HCT116 (cell line): ENCODE results near the gene SNTG2. TPM values are rescaled to one million over a fixed set of nuclear protein-coding genes. Genes with fewer than 3 reads are reported as not detected.

Experiments
- ATAC-seq: fragments of 200-7000 bp; cut with Tn5 transposase; 2 replicates; pipeline ENCODE4 v1.9.1; 2020; ENCODE audit warnings: mild to moderate bottlenecking, moderate library complexity
- BruUV-seq: library from RNA; stranded (reverse); fragments of 400-500 nt; replicated peaks from 2 replicates; lab custom pipeline; 2021; lab: Mats Ljungman, UMichigan
- CTCF ChIA-PET: fragments of 300-600 bp; sonication (Branson Sonifier 250); formaldehyde crosslinking; loops from one replicate; lab custom pipeline; 2021; ENCODE audit warnings: antibody characterized with exemption; lab: Charles Lee
- POLR2A ChIA-PET: fragments of 300-600, 350-600 bp; sonication (Branson Sonifier 250); formaldehyde crosslinking; loops from one replicate; lab custom pipeline; 2021; ENCODE audit warnings: antibody characterized with exemption; lab: Charles Lee
- RAD21 ChIA-PET, 2 experiments: fragments of 300-600 bp; sonication (Branson Sonifier 250); formaldehyde crosslinking; loops; one replicate each; lab custom pipeline; 2023; ENCODE audit warnings: low total read pairs in 2 of 2; ENCODE audit not compliant: uncharacterized antibody in 2 of 2, unreplicated experiment in 2 of 2, low non-redundant PET in 1 of 2; lab: Charles Lee
- DNase-seq: peaks from one replicate; pipeline ENCODE4 v3.0.0-alpha.2; 2010; ENCODE audit warnings: low read depth, low spot score
- H2AFZ ChIP-seq: fragments of 200-600 bp; shearing (Covaris generic), sonication (generic); 2 replicates; pipeline ENCODE4 v1.6.1; 2017; ENCODE audit warnings: low read depth, mixed run types, mixed read lengths, antibody characterized with exemption, low read length; ENCODE audit not compliant: poor library complexity, severe bottlenecking
- H3K27ac ChIP-seq: 2 replicates; pipeline ENCODE4 v1.5.1; 2012; ENCODE audit warnings: low read depth, low read length
- H3K27me3 ChIP-seq: fragments of 200-600 bp; sonication (generic); 2 replicates; pipeline ENCODE4 v1.6.1; 2016; ENCODE audit warnings: mixed run types, low read length, mixed read lengths; ENCODE audit not compliant: insufficient read depth
- H3K36me3 ChIP-seq, 2 experiments: fragments of 200-500 bp in 1 of 2; fragments of 200-600 bp in 1 of 2; sonication (Bioruptor generic) in 1 of 2; sonication (generic) in 1 of 2; 2 replicates each; pipeline versions ENCODE4 v1.5.1 to v1.6.1; 2014 to 2016; ENCODE audit warnings: low read length in 2 of 2, inconsistent platforms in 1 of 2, mixed read lengths in 1 of 2, mixed run types in 1 of 2; ENCODE audit not compliant: insufficient read depth in 2 of 2, control insufficient read depth in 1 of 2
- H3K4me1 ChIP-seq, 2 experiments: fragments of 200-600 bp in 1 of 2; sonication (generic) in 1 of 2; 2 replicates each; pipeline versions ENCODE4 v1.5.1 to v1.6.1; 2012 to 2017; ENCODE audit warnings: low read length in 2 of 2, inconsistent platforms in 1 of 2, mild to moderate bottlenecking in 1 of 2, mixed read lengths in 1 of 2, mixed run types in 1 of 2, moderate library complexity in 1 of 2; ENCODE audit not compliant: insufficient read depth in 2 of 2, control insufficient read depth in 1 of 2
- H3K4me2 ChIP-seq: fragments of 200-600 bp; sonication (generic); 2 replicates; pipeline ENCODE4 v1.6.1; 2017; ENCODE audit warnings: mixed run types, low read length, mixed read lengths
- H3K4me3 ChIP-seq, 2 experiments: fragments of 200-600 bp in 1 of 2; sonication (generic) in 1 of 2; replicated peaks in 1 of 2; 2 replicates each; pipeline ENCODE4 v1.5.1; 2011 to 2016; ENCODE audit warnings: low read length in 2 of 2, control low read depth in 1 of 2, low read depth in 1 of 2, mild to moderate bottlenecking in 1 of 2, mixed read lengths in 1 of 2, mixed run types in 1 of 2
- H3K79me2 ChIP-seq: fragments of 200-600 bp; sonication (generic); 2 replicates; pipeline ENCODE4 v1.6.1; 2017; ENCODE audit warnings: mild to moderate bottlenecking, mixed run types, low read length, moderate library complexity, mixed read lengths; ENCODE audit not compliant: insufficient read depth
- H3K9ac ChIP-seq: fragments of 200-600 bp; sonication (generic); 2 replicates; pipeline ENCODE4 v1.6.1; 2016; ENCODE audit warnings: low read length, mixed read lengths
- H3K9me2 ChIP-seq: fragments of 200-600 bp; sonication (generic), shearing (Covaris generic); 2 replicates; pipeline ENCODE4 v1.6.1; 2017; ENCODE audit warnings: mixed run types, mild to moderate bottlenecking, moderate library complexity; ENCODE audit not compliant: insufficient read depth
- H3K9me3 ChIP-seq, 2 experiments: fragments of 200-500 bp in 1 of 2; fragments of 200-600 bp in 1 of 2; sonication (Bioruptor generic) in 1 of 2; sonication (generic) in 1 of 2; 2 replicates each; pipeline ENCODE4 v1.6.1; 2014 to 2017; ENCODE audit warnings: low read length in 2 of 2, mixed read lengths in 2 of 2, inconsistent platforms in 1 of 2, low read depth in 1 of 2, mild to moderate bottlenecking in 1 of 2, mixed run types in 1 of 2, moderate library complexity in 1 of 2; ENCODE audit not compliant: control insufficient read depth in 1 of 2, insufficient read depth in 1 of 2
- H4K20me1 ChIP-seq: fragments of 200-600 bp; sonication (generic), shearing (Covaris generic); 2 replicates; pipeline ENCODE4 v1.6.1; 2017; ENCODE audit warnings: mixed run types, mild to moderate bottlenecking, moderate library complexity; ENCODE audit not compliant: insufficient read depth
- ATF3 ChIP-seq: IDR thresholded peaks from 2 replicates; pipeline ENCODE4 v1.6.1; 2012
- CBX3 ChIP-seq: IDR thresholded peaks from 2 replicates; pipeline ENCODE4 v1.6.1; 2012; ENCODE audit warnings: low read depth
- CEBPB ChIP-seq: IDR thresholded peaks from 2 replicates; pipeline ENCODE4 v1.6.1; 2012; ENCODE audit warnings: low read depth
- CTCF ChIP-seq, 3 experiments: fragments of 200-600 bp in 1 of 3; sonication (generic) in 1 of 3; IDR thresholded peaks in 2 of 3; conservative IDR thresholded peaks in 1 of 3; 2 replicates each; pipeline ENCODE4 v1.5.1; 2012 to 2017; ENCODE audit warnings: low read depth in 2 of 3, low read length in 2 of 3, antibody characterized with exemption in 1 of 3, borderline replicate concordance in 1 of 3, control low read depth in 1 of 3, mild to moderate bottlenecking in 1 of 3, mixed read lengths in 1 of 3, mixed run types in 1 of 3, moderate library complexity in 1 of 3; ENCODE audit not compliant: insufficient read depth in 1 of 3
- EGR1 ChIP-seq: IDR thresholded peaks from 2 replicates; pipeline ENCODE4 v1.6.1; 2012; ENCODE audit warnings: low read depth
- ELF1 ChIP-seq: IDR thresholded peaks from 2 replicates; pipeline ENCODE4 v1.6.1; 2012; ENCODE audit warnings: low read depth, borderline replicate concordance
- EZH2 ChIP-seq: fragments of 200-600 bp; sonication (generic); IDR thresholded peaks from 2 replicates; pipeline ENCODE4 v1.6.1; 2017; ENCODE audit warnings: antibody characterized with exemption, mixed run types
- EZH2phosphoT487 ChIP-seq: fragments of 200-600 bp; IDR thresholded peaks from 2 replicates; pipeline ENCODE4 v1.6.1; 2018; ENCODE audit warnings: antibody characterized with exemption, borderline replicate concordance
- FOSL1 ChIP-seq: IDR thresholded peaks from 2 replicates; pipeline ENCODE4 v1.6.1; 2012; ENCODE audit warnings: low read depth
- JUND ChIP-seq: IDR thresholded peaks from 2 replicates; pipeline ENCODE4 v1.6.1; 2012
- MAX ChIP-seq: IDR thresholded peaks from 2 replicates; pipeline ENCODE4 v1.6.1; 2012
- POLR2AphosphoS5 ChIP-seq: IDR thresholded peaks from 2 replicates; pipeline ENCODE4 v1.6.1; 2011; ENCODE audit warnings: mild to moderate bottlenecking, low read depth, low read length, moderate library complexity
- RAD21 ChIP-seq: IDR thresholded peaks from 2 replicates; pipeline ENCODE4 v1.6.1; 2012; ENCODE audit warnings: low read depth, mild to moderate bottlenecking
- REST ChIP-seq: IDR thresholded peaks from 2 replicates; pipeline ENCODE4 v1.6.1; 2012; ENCODE audit warnings: low read depth
- SIN3A ChIP-seq: IDR thresholded peaks from 2 replicates; pipeline ENCODE4 v1.6.1; 2012; ENCODE audit warnings: low read depth
- TCF7L2 ChIP-seq: IDR thresholded peaks from 2 replicates; pipeline ENCODE4 v1.7.0; 2011; ENCODE audit warnings: borderline replicate concordance, inconsistent platforms; ENCODE audit not compliant: insufficient read depth, insufficient read length; ENCODE audit errors: extremely low read depth
- YY1 ChIP-seq: IDR thresholded peaks from 2 replicates; pipeline ENCODE4 v1.6.1; 2011; ENCODE audit warnings: low read length, low read depth, moderate library complexity, mild to moderate bottlenecking; ENCODE audit not compliant: insufficient replicate concordance; ENCODE audit errors: extremely low read depth
- ZBTB33 ChIP-seq: IDR thresholded peaks from 2 replicates; pipeline ENCODE4 v1.6.1; 2011; ENCODE audit warnings: mild to moderate bottlenecking, low read length, moderate library complexity; ENCODE audit not compliant: insufficient replicate concordance; ENCODE audit errors: extremely low read depth
- intact Hi-C: fragments of 100-400 bp; cut with micrococcal nuclease; formaldehyde crosslinking; loops from 2 replicates; pipeline ENCODE4 v1.10.0; 2022
- total RNA-seq: library from RNA; stranded (reverse); gene quantifications from one replicate; pipeline ENCODE4 v1.2.1, GENCODE V29; 2021; ENCODE audit not compliant: unreplicated experiment

Gene SNTG2
- total RNA-seq, 1 experiment from 2014 or later = not detected

- Histone ChIP-seq H3K4me1 (no peaks in the 10 kb centered on the region), H3K4me2 (no peak overlapping the region), H3K9ac (no peak overlapping the region), H4K20me1 (no peaks in the 10 kb centered on the region; the same call in 1 of the 2 replicates), H3K4me3 (no peak overlapping the region), H3K79me2 (no peaks in the 10 kb centered on the region), H3K27ac (no peak overlapping the region)
- RAD21 ChIA-PET = no interaction called here
- ATAC-seq (no peak), DNase-seq (no peak)
- POLR2A ChIA-PET = no interaction called here
- TF ChIP-seq EZH2phosphoT487 (no peak), YY1 (no peak), ELF1 (no peak), CEBPB (no peak), SIN3A (no peak), POLR2AphosphoS5 (no peak), ATF3 (no peak), REST (no peak), TCF7L2 (no peak), FOSL1 (no peak), EZH2 (no peak), EGR1 (no peak), RAD21 (no peak), CTCF (IDR thresholded peaks at IDR 0.05 in 2 of 3, conservative IDR thresholded peaks at IDR 0.05 in 1 of 3; ENCODE audit: borderline replicate concordance in 1 of 3, insufficient read depth in 1 of 3, low read depth in 2 of 3, low read length in 2 of 3) (no peak), CBX3 (no peak), ZBTB33 (no peak), MAX (no peak), JUND (no peak)
- TF ChIP-seq, all 23 proteins: peak for 0
- BruUV-seq = no TSS peak
- Histone ChIP-seq H2AFZ (no peak overlapping the region), H3K9me3 (no peaks in the 10 kb centered on the region), H3K27me3 (peaks cover 22% of the 10 kb centered on the region), H3K9me2 (no peaks in the 10 kb centered on the region), H3K36me3 (no peaks in the 10 kb centered on the region)
- intact Hi-C loops = no loop called here
- CTCF ChIA-PET = interaction anchor here (1.1 kb wide), 1 partner anchor 14 kb away, joined by 3 read pairs; no protein-coding TSS in a partner anchor
Observed at GRCh38 chr2:1125633-1126370, 175.2 kb downstream of the SNTG2 start.
